ENCODE data around the gene DENND6A. TPM values are rescaled to one million over a fixed set of nuclear protein-coding genes. Genes with fewer than 3 reads are reported as not detected.

Gene DENND6A
- total and polyA plus RNA-seq, 10 donors, result 8.9 to 92.1 (median 33.0) TPM

DNA sequence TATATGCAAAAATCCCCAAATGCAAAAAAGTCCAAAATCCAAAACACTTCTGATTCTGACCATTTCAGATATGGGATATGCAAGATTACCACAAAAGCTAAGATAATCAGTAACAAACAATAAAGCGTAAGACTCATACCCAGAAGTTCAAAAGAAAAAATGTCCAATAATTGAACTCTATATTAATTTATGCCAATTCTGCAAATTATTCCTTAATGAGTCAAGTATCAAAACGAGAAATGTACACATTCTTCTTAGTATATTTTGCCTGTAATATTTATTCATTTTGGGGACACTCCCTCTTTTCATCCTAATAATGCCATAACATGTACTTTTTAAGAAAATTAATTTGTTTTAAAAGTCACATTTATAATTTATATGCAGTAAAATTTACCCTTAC, 37.1 kb downstream of the DENND6A start:
- Histone ChIP-seq H3K4me3 (no peak overlapping the region), H3K9me3 (no peaks in the 10 kb centered on the region), H3K36me3 (peaks cover 0 to 100% (median 47%) of the 10 kb centered on the region in 6 donors), H3K27me3 (replicated peaks in 1 of 7) (no peaks in the 10 kb centered on the region), H3K4me1 (no peaks in the 10 kb centered on the region), H3K27ac (no peak overlapping the region)
- 92 to 98% (median 97%) methylated on average over 2 of the region's 2 CpGs for WGBS, 5 donors
- TF ChIP-seq POLR2AphosphoS5 (IDR thresholded peaks at IDR 0.05), result no peak
- TF ChIP-seq POLR2A (IDR thresholded peaks at IDR 0.05), result no peak
- TF ChIP-seq, protein P1, sequence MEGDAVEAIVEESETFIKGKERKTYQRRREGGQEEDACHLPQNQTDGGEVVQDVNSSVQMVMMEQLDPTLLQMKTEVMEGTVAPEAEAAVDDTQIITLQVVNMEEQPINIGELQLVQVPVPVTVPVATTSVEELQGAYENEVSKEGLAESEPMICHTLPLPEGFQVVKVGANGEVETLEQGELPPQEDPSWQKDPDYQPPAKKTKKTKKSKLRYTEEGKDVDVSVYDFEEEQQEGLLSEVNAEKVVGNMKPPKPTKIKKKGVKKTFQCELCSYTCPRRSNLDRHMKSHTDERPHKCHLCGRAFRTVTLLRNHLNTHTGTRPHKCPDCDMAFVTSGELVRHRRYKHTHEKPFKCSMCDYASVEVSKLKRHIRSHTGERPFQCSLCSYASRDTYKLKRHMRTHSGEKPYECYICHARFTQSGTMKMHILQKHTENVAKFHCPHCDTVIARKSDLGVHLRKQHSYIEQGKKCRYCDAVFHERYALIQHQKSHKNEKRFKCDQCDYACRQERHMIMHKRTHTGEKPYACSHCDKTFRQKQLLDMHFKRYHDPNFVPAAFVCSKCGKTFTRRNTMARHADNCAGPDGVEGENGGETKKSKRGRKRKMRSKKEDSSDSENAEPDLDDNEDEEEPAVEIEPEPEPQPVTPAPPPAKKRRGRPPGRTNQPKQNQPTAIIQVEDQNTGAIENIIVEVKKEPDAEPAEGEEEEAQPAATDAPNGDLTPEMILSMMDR (IDR thresholded peaks at IDR 0.05 in 8 of 11, conservative IDR thresholded peaks at IDR 0.05 in 3 of 11), result no peak
- intact Hi-C loops (cut with DNase I; ENCODE audit: low total_unique reads), result no loop called here
- DNase-seq, result no peak

DNA sequence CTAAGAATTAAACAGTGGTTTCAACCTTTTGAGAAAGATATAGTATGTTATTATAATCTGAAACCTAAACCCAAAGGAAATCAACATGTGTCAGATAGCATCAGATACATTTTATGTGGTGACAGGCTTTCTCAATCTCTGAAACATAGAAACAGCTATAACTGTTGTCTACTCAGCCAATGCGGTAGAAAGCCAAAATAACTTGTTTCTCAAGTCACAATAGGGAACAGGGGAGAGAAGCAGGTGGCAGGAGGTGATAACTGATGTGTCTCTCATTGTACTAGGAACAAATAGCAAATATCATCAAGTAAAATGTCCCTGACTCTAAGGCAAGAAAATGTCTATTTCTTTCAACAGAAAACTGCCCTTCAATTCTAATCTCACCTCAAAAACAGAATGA, 38.6 kb downstream of the DENND6A start:
- H3K27me3 ChIP-seq (replicated peaks in 1 of 7), result no peaks in the 10 kb centered on the region
- 74 to 94% (median 90%) methylated on average over 1 of the region's 1 CpG for WGBS, 5 donors
- H3K4me1 ChIP-seq, result no peaks in the 10 kb centered on the region
- intact Hi-C loops (cut with DNase I; ENCODE audit: low total_unique reads), result no loop called here
- no peak for TF ChIP-seq POLR2AphosphoS5 (IDR thresholded peaks at IDR 0.05)
- no peak for TF ChIP-seq POLR2A (IDR thresholded peaks at IDR 0.05)
- TF ChIP-seq, protein P1 (IDR thresholded peaks at IDR 0.05 in 8 of 11, conservative IDR thresholded peaks at IDR 0.05 in 3 of 11), result no peak
- peak overlapping the region in 1 of 8 donors; percentile 17 for H3K27ac ChIP-seq
- no peak for DNase-seq
- H3K4me3 ChIP-seq, result no peak overlapping the region
- peaks cover 0 to 100% (median 40%) of the 10 kb centered on the region in 6 donors for H3K36me3 ChIP-seq
- H3K9me3 ChIP-seq, result peaks cover 0 to 7% (median 2%) of the 10 kb centered on the region in 8 donors

DNA sequence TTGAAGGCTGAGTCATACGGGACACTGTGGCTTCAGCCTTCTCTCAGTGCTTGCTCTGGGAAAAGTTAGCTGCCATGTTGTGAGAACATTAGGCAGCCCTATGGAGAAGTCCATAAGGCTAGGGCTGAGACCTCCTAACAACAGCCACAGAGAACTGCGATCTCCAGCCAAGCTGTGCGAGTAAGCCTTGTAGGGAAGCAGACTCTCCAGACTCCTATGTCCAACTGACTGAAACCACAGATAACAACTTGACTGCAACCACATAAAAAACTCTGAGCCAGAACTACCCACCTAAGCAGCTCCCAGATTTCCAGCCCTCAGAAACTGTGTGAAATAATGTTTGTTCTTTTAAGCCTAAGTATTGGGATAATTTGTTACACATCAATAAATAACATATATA, 40.7 kb downstream of the DENND6A start:
- intact Hi-C loops (cut with DNase I; ENCODE audit: low total_unique reads), result no loop called here
- TF ChIP-seq POLR2A (IDR thresholded peaks at IDR 0.05), result no peak
- TF ChIP-seq, protein P1 (IDR thresholded peaks at IDR 0.05 in 8 of 11, conservative IDR thresholded peaks at IDR 0.05 in 3 of 11), result no peak
- peaks cover 0 to 4% (median 0%) of the 10 kb centered on the region in 6 donors for H3K4me1 ChIP-seq
- peaks cover 0 to 19% (median 13%) of the 10 kb centered on the region in 8 donors for H3K9me3 ChIP-seq
- no peak overlapping the region for H3K4me3 ChIP-seq
- H3K36me3 ChIP-seq, result peaks cover 0 to 100% (median 31%) of the 10 kb centered on the region in 6 donors
- no peak for DNase-seq
- WGBS, 5 donors, result 94 to 97% (median 95%) methylated on average over 3 of the region's 3 CpGs
- no peak overlapping the region for H3K27ac ChIP-seq
- no peaks in the 10 kb centered on the region for H3K27me3 ChIP-seq (replicated peaks in 1 of 7)

DNA sequence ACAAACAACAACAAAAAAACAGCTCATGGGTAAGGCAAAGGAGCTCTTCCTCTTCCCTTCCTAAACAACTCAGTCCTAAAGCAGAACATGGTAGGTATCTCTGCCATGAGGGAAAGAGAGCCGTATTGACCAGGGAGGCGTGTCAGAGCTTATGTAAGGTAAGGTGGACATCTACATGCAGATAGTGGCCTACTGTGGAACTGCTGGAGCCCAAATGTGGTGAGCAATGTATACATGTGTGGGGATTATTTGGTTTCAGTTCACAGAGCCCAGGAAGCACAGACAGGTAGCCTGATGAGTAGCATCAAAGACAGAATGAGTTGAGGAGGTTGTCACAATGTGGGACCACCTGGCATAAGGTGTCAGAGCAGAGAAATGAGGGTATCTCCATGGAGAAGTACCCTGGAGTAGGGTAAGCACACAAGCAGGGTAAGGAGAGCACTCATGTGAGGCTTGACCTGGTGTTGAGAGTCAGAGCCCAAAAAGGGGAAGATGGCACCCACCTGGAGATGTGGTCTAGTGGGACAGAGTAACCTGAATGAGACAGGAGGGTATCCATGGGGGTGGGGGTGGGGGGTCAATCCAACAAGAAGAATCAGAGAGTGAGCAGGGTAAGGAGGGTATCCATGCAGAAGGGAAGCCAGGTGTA, 45.5 kb downstream of the DENND6A start:
- Histone ChIP-seq H3K4me3 (no peak overlapping the region), H3K27ac (peak overlapping the region in 2 of 8 donors; percentile 16 to 40), H3K9me3 (peaks cover 0 to 19% (median 13%) of the 10 kb centered on the region in 8 donors), H3K4me1 (peaks cover 0 to 7% (median 0%) of the 10 kb centered on the region in 6 donors), H3K27me3 (replicated peaks in 1 of 7) (no peaks in the 10 kb centered on the region), H3K36me3 (peaks cover 0 to 98% (median 49%) of the 10 kb centered on the region in 6 donors)
- intact Hi-C loops (cut with DNase I; ENCODE audit: low total_unique reads), result no loop called here
- DNase-seq, result no peak
- TF ChIP-seq, protein P1 (IDR thresholded peaks at IDR 0.05 in 8 of 11, conservative IDR thresholded peaks at IDR 0.05 in 3 of 11), result no peak
- TF ChIP-seq POLR2AphosphoS5 (IDR thresholded peaks at IDR 0.05), result no peak
- TF ChIP-seq POLR2A (IDR thresholded peaks at IDR 0.05), result no peak
- WGBS, 5 donors, result 84 to 96% (median 92%) methylated on average over 2 of the region's 2 CpGs
